CD4-positive, alpha-beta T cell (primary cell): ENCODE measurements around the gene ITGB2. TPM values are rescaled to one million over a fixed set of nuclear protein-coding genes. Genes with fewer than 3 reads are reported as not detected.
A peak's percentile ranks its signal among the peaks of the same experiment; 100 is the strongest.

Experiments used
- ATAC-seq: fragments of 200-7000 bp; cut with Tn5 transposase; one replicate; pipeline ENCODE4 v1.10.0; 2022; ENCODE audit warnings: mild to moderate bottlenecking; ENCODE audit not compliant: poor library complexity
- CTCF ChIA-PET: fragments of 350-600 bp; sonication (Branson Sonifier 250); formaldehyde crosslinking; loops from one replicate; lab custom pipeline; 2021; ENCODE audit warnings: antibody characterized with exemption, inconsistent platforms; lab: Charles Lee
- POLR2A ChIA-PET: fragments of 350-600 bp; sonication (Branson Sonifier 250); formaldehyde crosslinking; loops from one replicate; lab custom pipeline; 2021; ENCODE audit warnings: antibody characterized with exemption, inconsistent platforms; lab: Charles Lee
- DNase-seq, 14 experiments: peaks; one replicate each; pipeline ENCODE4 v3.0.0-alpha.2; 2013 to 2020; ENCODE audit warnings: mixed read lengths in 2 of 14
- H3K27ac ChIP-seq, 2 donors: one replicate each; pipeline versions ENCODE4 v1.5.1 to v1.7.0; 2013; ENCODE audit warnings: low read length in 2 of 2, low read depth in 1 of 2, mild to moderate bottlenecking in 1 of 2
- H3K27me3 ChIP-seq, 2 experiments: 1 replicate in 1 of 2; 2 replicates in 1 of 2; pipeline versions ENCODE4 v1.6.1 to v1.7.0; 2013; ENCODE audit warnings: low read length in 2 of 2, control low read depth in 1 of 2, mild to moderate bottlenecking in 1 of 2, moderate library complexity in 1 of 2; ENCODE audit not compliant: insufficient read depth in 2 of 2, control insufficient read depth in 1 of 2
- H3K36me3 ChIP-seq: one replicate; pipeline ENCODE4 v1.6.1; 2013; ENCODE audit warnings: low read length, control low read depth; ENCODE audit not compliant: insufficient read depth
- H3K4me1 ChIP-seq: one replicate; pipeline ENCODE4 v1.6.1; 2013; ENCODE audit warnings: low read length, control low read depth; ENCODE audit not compliant: insufficient read depth
- H3K4me3 ChIP-seq: one replicate; pipeline ENCODE4 v1.5.1; 2013; ENCODE audit warnings: mild to moderate bottlenecking, low read length, moderate library complexity
- H3K9me3 ChIP-seq, 2 experiments: 1 replicate in 1 of 2; 2 replicates in 1 of 2; pipeline versions ENCODE4 v1.6.1 to v1.7.0; 2013; ENCODE audit warnings: low read length in 2 of 2, mild to moderate bottlenecking in 2 of 2, control low read depth in 1 of 2, moderate library complexity in 1 of 2; ENCODE audit not compliant: control insufficient read depth in 1 of 2, insufficient read depth in 1 of 2
- H3K27ac Mint-ChIP-seq: one replicate; pipeline ENCODE4 v1.8.0; 2020; ENCODE audit warnings: mixed read lengths
- H3K27me3 Mint-ChIP-seq: one replicate; pipeline ENCODE4 v1.8.0; 2021; ENCODE audit warnings: mixed read lengths
- H3K36me3 Mint-ChIP-seq: one replicate; pipeline ENCODE4 v1.8.0; 2021; ENCODE audit warnings: low read depth, mixed read lengths
- H3K4me1 Mint-ChIP-seq: one replicate; pipeline ENCODE4 v1.8.0; 2021; ENCODE audit warnings: low read depth, mixed read lengths
- H3K4me3 Mint-ChIP-seq: one replicate; pipeline ENCODE4 v1.8.0; 2020; ENCODE audit warnings: mild to moderate bottlenecking, mixed read lengths
- H3K9me3 Mint-ChIP-seq: one replicate; pipeline ENCODE4 v1.8.0; 2020; ENCODE audit warnings: mixed read lengths
- CTCF ChIP-seq: fragments of 200-600 bp; IDR thresholded peaks from one replicate; pipeline ENCODE4 v1.8.0; 2022; ENCODE audit warnings: antibody characterized with exemption, mild to moderate bottlenecking
- intact Hi-C, 2 experiments: fragments of 100-400 bp; cut with DNase I in 1 of 2; cut with micrococcal nuclease in 1 of 2; formaldehyde crosslinking; loops; one replicate each; pipeline versions ENCODE4 v1.15.1 to v1.9.0; 2023 to 2025; cut with DNase I, micrococcal nuclease
- total RNA-seq, 174 experiments: library from RNA in 2 of 174; stranded (reverse) in 2 of 174; gene quantifications; one replicate each; pipeline ENCODE4 v1.2.3 and lab custom pipeline; 2021 to 2026

ITGB2 gene
- total RNA-seq, 2 experiments from 2014 or later, result 283 to 284 TPM

- Mint-ChIP-seq H3K4me3 (no peak overlapping the region), H3K9me3 (no peaks in the 10 kb centered on the region), H3K4me1 (peaks cover 39% of the 10 kb centered on the region), H3K36me3 (peaks cover 33% of the 10 kb centered on the region), H3K27ac (no peak overlapping the region), H3K27me3 (no peaks in the 10 kb centered on the region)
- no peaks in the 10 kb centered on the region for H3K27me3 ChIP-seq
- peaks cover 50% of the 10 kb centered on the region for H3K4me1 ChIP-seq
- H3K9me3 ChIP-seq, result no peaks in the 10 kb centered on the region
- peaks cover 26% of the 10 kb centered on the region for H3K36me3 ChIP-seq
- no peak overlapping the region for H3K27ac ChIP-seq
- ATAC-seq, result no peak
- no peak for DNase-seq
- H3K4me3 ChIP-seq, result no peak overlapping the region
- intact Hi-C loops, result no loop called here
- ChIA-PET POLR2A (no interaction called here), CTCF (interaction anchor here (2.8 kb wide), 1 partner anchor 161 kb away, joined by 9 read pairs; no protein-coding TSS in a partner anchor)
- no peak for TF ChIP-seq CTCF
These were observed 46.7 kb upstream of the ITGB2 start for GRCh38 chr21:44967082-44968047.

GRCh38 chr21:44966135-44967081 lies 45.7 kb upstream of the ITGB2 start:
- ChIA-PET POLR2A (interaction anchor here (0.8 to 1.0 kb wide), 2 partner anchors 112 to 162 kb away, joined by 3 to 4 read pairs; no protein-coding TSS in a partner anchor), CTCF (interaction anchor here (2.8 kb wide), 1 partner anchor 162 kb away, joined by 9 read pairs; no protein-coding TSS in a partner anchor)
- H3K4me3 ChIP-seq, result no peak overlapping the region
- H3K4me1 ChIP-seq, result peaks cover 50% of the 10 kb centered on the region
- no peaks in the 10 kb centered on the region for H3K9me3 ChIP-seq
- DNase-seq (no peak), ATAC-seq (no peak)
- no peak overlapping the region for H3K27ac ChIP-seq
- intact Hi-C loops, result no loop called here
- H3K4me1 Mint-ChIP-seq, result peaks cover 39% of the 10 kb centered on the region
- H3K4me3 Mint-ChIP-seq, result peak overlapping the region; percentile 38
- H3K9me3 Mint-ChIP-seq, result no peaks in the 10 kb centered on the region
- peaks cover 29% of the 10 kb centered on the region for H3K36me3 ChIP-seq
- H3K27me3 Mint-ChIP-seq, result no peaks in the 10 kb centered on the region
- no peak for TF ChIP-seq CTCF
- H3K27me3 ChIP-seq, result no peaks in the 10 kb centered on the region
- H3K36me3 Mint-ChIP-seq, result peaks cover 37% of the 10 kb centered on the region
- H3K27ac Mint-ChIP-seq, result no peak overlapping the region
